DOHH2 (cell line): ENCODE results near the gene KCNJ15.

ENCODE experiments used
- EZH2phosphoT487 ChIP-seq: fragments of 200-600 bp; sonication (generic); IDR thresholded peaks from 2 replicates; pipeline ENCODE4 v1.6.1; 2017; ENCODE audit warnings: borderline replicate concordance, mild to moderate bottlenecking, antibody characterized with exemption, low read length, moderate library complexity, mixed read lengths
- TF ChIP-seq, protein P1 (sequence below): fragments of 200-600 bp; sonication (generic); IDR thresholded peaks from one replicate; pipeline ENCODE4 v1.5.1; 2014; ENCODE audit warnings: antibody characterized with exemption, mild to moderate bottlenecking, low read depth, low read length; ENCODE audit not compliant: poor library complexity, severe bottlenecking

DNA sequence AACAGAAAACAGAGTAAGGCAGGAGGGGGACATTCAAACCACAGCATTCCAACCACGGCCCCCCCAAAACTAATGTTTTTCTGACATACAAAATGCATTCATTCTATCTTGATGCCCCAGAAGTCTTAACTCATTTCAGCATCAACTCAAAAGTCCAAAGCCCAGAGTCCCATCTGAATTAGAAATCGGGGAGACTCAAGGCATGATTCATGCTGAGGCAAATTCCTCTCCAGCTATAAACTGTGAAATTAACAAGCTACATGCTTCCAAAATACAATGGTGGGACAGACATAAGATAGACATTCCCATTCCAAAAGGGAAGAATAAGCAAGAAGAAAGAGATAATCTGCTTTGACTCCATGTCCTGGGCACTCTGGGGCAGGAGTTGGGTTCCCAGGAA lies 73.9 kb downstream of the KCNJ15 start:
- TF ChIP-seq EZH2phosphoT487, result no peak
- TF ChIP-seq, protein P1, sequence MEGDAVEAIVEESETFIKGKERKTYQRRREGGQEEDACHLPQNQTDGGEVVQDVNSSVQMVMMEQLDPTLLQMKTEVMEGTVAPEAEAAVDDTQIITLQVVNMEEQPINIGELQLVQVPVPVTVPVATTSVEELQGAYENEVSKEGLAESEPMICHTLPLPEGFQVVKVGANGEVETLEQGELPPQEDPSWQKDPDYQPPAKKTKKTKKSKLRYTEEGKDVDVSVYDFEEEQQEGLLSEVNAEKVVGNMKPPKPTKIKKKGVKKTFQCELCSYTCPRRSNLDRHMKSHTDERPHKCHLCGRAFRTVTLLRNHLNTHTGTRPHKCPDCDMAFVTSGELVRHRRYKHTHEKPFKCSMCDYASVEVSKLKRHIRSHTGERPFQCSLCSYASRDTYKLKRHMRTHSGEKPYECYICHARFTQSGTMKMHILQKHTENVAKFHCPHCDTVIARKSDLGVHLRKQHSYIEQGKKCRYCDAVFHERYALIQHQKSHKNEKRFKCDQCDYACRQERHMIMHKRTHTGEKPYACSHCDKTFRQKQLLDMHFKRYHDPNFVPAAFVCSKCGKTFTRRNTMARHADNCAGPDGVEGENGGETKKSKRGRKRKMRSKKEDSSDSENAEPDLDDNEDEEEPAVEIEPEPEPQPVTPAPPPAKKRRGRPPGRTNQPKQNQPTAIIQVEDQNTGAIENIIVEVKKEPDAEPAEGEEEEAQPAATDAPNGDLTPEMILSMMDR, result no peak
